ENCODE data around the gene OSBPL7. TPM values are rescaled to one million over a fixed set of nuclear protein-coding genes. Genes with fewer than 3 reads are reported as not detected.

Gene OSBPL7
- total and polyA plus RNA-seq, 2 of the 4 experiments (the other 2 are of a cell fraction): 5.2 to 14.5 TPM

DNA sequence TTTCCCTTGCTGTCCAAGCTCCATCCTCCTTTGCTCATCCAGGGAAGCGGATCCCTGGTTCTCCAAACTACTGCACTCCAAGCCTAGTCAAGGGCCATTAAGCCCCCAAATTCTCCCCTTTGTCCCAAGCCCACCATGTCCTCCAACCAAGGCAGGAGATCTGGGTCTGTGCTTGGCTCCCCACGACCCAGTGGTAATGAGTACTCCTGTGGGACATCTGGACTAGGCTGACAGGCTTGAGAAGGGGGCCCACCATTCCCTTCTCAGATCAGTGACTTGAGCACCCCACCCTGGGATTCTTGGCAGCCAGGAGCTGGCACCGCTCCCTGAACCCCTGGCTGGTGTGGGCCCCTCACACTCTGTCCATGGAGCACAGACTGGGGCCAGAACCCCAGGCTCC is 17.1 kb downstream of the OSBPL7 start:
- Histone ChIP-seq H3K18ac (ENCODE audit: low read depth, low read length) (no peak overlapping the region), H3K36me3 (ENCODE audit: control insufficient read depth, insufficient read depth, low read length) (peaks cover 29% of the 10 kb centered on the region), H4K20me1 (ENCODE audit: insufficient read depth, low read length) (peaks cover 6% of the 10 kb centered on the region), H3K4me2 (ENCODE audit: low read depth, low read length) (no peak overlapping the region), H3K9me1 (ENCODE audit: insufficient read depth, low read length) (no peaks in the 10 kb centered on the region), H3K79me1 (ENCODE audit: low read depth in 1 of 2, low read length in 2 of 2) (no peaks in the 10 kb centered on the region), H3K9me3 (ENCODE audit: control insufficient read depth, insufficient read depth, low read length) (no peaks in the 10 kb centered on the region), H4K8ac (ENCODE audit: low read depth in 2 of 2, low read length in 2 of 2) (no peak overlapping the region), H2BK5ac (ENCODE audit: low read depth, low read length, poor library complexity, severe bottlenecking) (no peak overlapping the region), H2BK20ac (ENCODE audit: low read depth, low read length) (no peak overlapping the region), H2AFZ (replicated peaks; ENCODE audit: low read length, poor library complexity) (no peak overlapping the region), H2AK5ac (ENCODE audit: low read depth, low read length) (no peak overlapping the region), H3K4ac (ENCODE audit: low read depth, low read length) (no peak overlapping the region), H2BK15ac (ENCODE audit: low read depth, low read length) (no peak overlapping the region), H3K4me1 (ENCODE audit: control insufficient read depth, insufficient read depth, low read length) (no peaks in the 10 kb centered on the region), H4K5ac (ENCODE audit: low read depth, low read length) (no peak overlapping the region), H3K27me3 (ENCODE audit: control insufficient read depth, insufficient read depth, low read length) (peaks cover 33% of the 10 kb centered on the region), H3K9ac (ENCODE audit: low read depth, low read length) (no peak overlapping the region), H3K4me3 (ENCODE audit: insufficient read depth, low read depth, low read length) (no peak overlapping the region), H2BK120ac (ENCODE audit: low read depth, low read length) (no peak overlapping the region), H2AK9ac (replicated peaks; ENCODE audit: low read depth, low read length, poor library complexity) (no peak overlapping the region), H4K91ac (ENCODE audit: insufficient read depth, low read depth, low read length) (no peak overlapping the region), H3K23ac (ENCODE audit: low read depth, low read length) (no peak overlapping the region), H3K27ac (ENCODE audit: insufficient read depth, low read length) (no peak overlapping the region), H3K14ac (replicated peaks; ENCODE audit: low read depth, low read length) (no peak overlapping the region), H3K56ac (ENCODE audit: extremely low read depth, insufficient read depth, low read length) (no peak overlapping the region)
- 65% methylated on average over 2 of the region's 3 CpGs; no CpG with 5 or more reads in 1 of the 2 experiments for WGBS, 2 experiments (ENCODE audit: extremely low coverage in 2 of 2, insufficient read length in 1 of 2)
- dilution Hi-C loops (cut with HindIII; ENCODE audit: low sequenced_read_pairs, unreplicated experiment) (no loop called here), intact Hi-C loops (cut with micrococcal nuclease) (no loop called here), in situ Hi-C loops (cut with MboI; ENCODE audit: low sequenced_read_pairs) (no loop called here)
- ChIA-PET CTCF (no interaction called here), POLR2A (ENCODE audit: unreplicated experiment) (interaction anchor here (0.5 kb wide), 1 partner anchor 128 kb away, joined by 5 read pairs; no protein-coding TSS in a partner anchor)
- TF ChIP-seq, protein P1, sequence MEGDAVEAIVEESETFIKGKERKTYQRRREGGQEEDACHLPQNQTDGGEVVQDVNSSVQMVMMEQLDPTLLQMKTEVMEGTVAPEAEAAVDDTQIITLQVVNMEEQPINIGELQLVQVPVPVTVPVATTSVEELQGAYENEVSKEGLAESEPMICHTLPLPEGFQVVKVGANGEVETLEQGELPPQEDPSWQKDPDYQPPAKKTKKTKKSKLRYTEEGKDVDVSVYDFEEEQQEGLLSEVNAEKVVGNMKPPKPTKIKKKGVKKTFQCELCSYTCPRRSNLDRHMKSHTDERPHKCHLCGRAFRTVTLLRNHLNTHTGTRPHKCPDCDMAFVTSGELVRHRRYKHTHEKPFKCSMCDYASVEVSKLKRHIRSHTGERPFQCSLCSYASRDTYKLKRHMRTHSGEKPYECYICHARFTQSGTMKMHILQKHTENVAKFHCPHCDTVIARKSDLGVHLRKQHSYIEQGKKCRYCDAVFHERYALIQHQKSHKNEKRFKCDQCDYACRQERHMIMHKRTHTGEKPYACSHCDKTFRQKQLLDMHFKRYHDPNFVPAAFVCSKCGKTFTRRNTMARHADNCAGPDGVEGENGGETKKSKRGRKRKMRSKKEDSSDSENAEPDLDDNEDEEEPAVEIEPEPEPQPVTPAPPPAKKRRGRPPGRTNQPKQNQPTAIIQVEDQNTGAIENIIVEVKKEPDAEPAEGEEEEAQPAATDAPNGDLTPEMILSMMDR (conservative IDR thresholded peaks at IDR 0.05; ENCODE audit: low read depth, low read length): no peak
- no peak for TF ChIP-seq RCOR1 (IDR thresholded peaks at IDR 0.05; ENCODE audit: insufficient replicate concordance, low read length)
- no peak for TF ChIP-seq FOS (IDR thresholded peaks at IDR 0.05; ENCODE audit: low read depth, low read length)
- no peak for TF ChIP-seq MAFK (IDR thresholded peaks at IDR 0.05; ENCODE audit: low read depth, low read length)
- no peak for TF ChIP-seq CHD1 (IDR thresholded peaks at IDR 0.05; ENCODE audit: low read depth, low read length)
- no peak for TF ChIP-seq SMC3 (IDR thresholded peaks at IDR 0.05; ENCODE audit: low read depth, low read length)
- TF ChIP-seq MAZ (IDR thresholded peaks at IDR 0.05; ENCODE audit: borderline replicate concordance, low read depth, low read length): no peak
- no peak for TF ChIP-seq RAD21 (IDR thresholded peaks at IDR 0.05; ENCODE audit: low read length)
- no peak for TF ChIP-seq NFE2L2 (IDR thresholded peaks at IDR 0.05; ENCODE audit: low read depth, low read length)
- no peak for TF ChIP-seq RFX5 (IDR thresholded peaks at IDR 0.05; ENCODE audit: low read depth, low read length)
- TF ChIP-seq, protein P2, sequence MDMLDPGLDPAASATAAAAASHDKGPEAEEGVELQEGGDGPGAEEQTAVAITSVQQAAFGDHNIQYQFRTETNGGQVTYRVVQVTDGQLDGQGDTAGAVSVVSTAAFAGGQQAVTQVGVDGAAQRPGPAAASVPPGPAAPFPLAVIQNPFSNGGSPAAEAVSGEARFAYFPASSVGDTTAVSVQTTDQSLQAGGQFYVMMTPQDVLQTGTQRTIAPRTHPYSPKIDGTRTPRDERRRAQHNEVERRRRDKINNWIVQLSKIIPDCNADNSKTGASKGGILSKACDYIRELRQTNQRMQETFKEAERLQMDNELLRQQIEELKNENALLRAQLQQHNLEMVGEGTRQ (IDR thresholded peaks at IDR 0.05; ENCODE audit: low read depth, low read length): no peak
- no peak for TF ChIP-seq BHLHE40 (IDR thresholded peaks at IDR 0.05; ENCODE audit: low read depth, low read length)
- no peak for TF ChIP-seq MXI1 (IDR thresholded peaks at IDR 0.05; ENCODE audit: borderline replicate concordance, low read depth, low read length)
- no peak for TF ChIP-seq POLR2A (IDR thresholded peaks at IDR 0.05; ENCODE audit: low read depth, low read length)
- no peak for TF ChIP-seq CEBPB (IDR thresholded peaks at IDR 0.05; ENCODE audit: low read depth, low read length)
- TF ChIP-seq, protein P3, sequence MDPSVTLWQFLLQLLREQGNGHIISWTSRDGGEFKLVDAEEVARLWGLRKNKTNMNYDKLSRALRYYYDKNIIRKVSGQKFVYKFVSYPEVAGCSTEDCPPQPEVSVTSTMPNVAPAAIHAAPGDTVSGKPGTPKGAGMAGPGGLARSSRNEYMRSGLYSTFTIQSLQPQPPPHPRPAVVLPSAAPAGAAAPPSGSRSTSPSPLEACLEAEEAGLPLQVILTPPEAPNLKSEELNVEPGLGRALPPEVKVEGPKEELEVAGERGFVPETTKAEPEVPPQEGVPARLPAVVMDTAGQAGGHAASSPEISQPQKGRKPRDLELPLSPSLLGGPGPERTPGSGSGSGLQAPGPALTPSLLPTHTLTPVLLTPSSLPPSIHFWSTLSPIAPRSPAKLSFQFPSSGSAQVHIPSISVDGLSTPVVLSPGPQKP (IDR thresholded peaks at IDR 0.05; ENCODE audit: borderline replicate concordance, low read depth, low read length): no peak
- ATAC-seq (ENCODE audit: low read depth) (no peak), DNase-seq (no peak)
- BruUV-seq (replicated peaks): no TSS peak

Measured in IMR-90 (cell line).